Gastroesophageal sphincter (tissue), 4 donors: ENCODE data around the gene TSPAN13. TPM values are rescaled to one million over a fixed set of nuclear protein-coding genes. Genes with fewer than 3 reads are reported as not detected.

Experiments used
- ATAC-seq: fragments of 150-250 bp; one replicate; pipeline ENCODE4 v1.9.1; 2016; ENCODE audit warnings: mild to moderate bottlenecking, moderate library complexity
- H3K27ac ChIP-seq, 4 donors: fragments of 200-600 bp; sonication (generic) in 3 of 4; 1 replicate in 3 of 4; 2 replicates in 1 of 4; pipeline ENCODE4 v1.5.1; 2016 to 2019
- H3K27me3 ChIP-seq: fragments of 200-600 bp; sonication (generic); one replicate; pipeline ENCODE4 v1.5.1; 2019
- H3K36me3 ChIP-seq, 2 donors: fragments of 200-600 bp; sonication (generic); one replicate each; pipeline ENCODE4 v1.5.1; 2019; ENCODE audit warnings: control low read depth in 1 of 2
- H3K4me1 ChIP-seq, 3 donors: fragments of 200-600 bp; sonication (generic); 1 replicate in 2 of 3; 2 replicates in 1 of 3; pipeline ENCODE4 v1.5.1; 2016 to 2019; ENCODE audit warnings: control low read depth in 2 of 3
- H3K4me3 ChIP-seq, 2 donors: fragments of 200-600 bp; sonication (generic); one replicate each; pipeline ENCODE4 v1.5.1; 2019; ENCODE audit warnings: mild to moderate bottlenecking in 1 of 2, moderate library complexity in 1 of 2
- H3K9me3 ChIP-seq, 3 donors: fragments of 200-600 bp; sonication (generic); one replicate each; pipeline ENCODE4 v1.5.1; 2017 to 2019; ENCODE audit warnings: control low read depth in 2 of 3
- EP300 ChIP-seq: sonication (generic); formaldehyde crosslinking; IDR thresholded peaks from one replicate; pipeline ENCODE4 v1.6.1; 2017; ENCODE audit warnings: antibody characterized with exemption, mild to moderate bottlenecking
- POLR2A ChIP-seq, 2 donors: fragments of 450-650 bp; IDR thresholded peaks; one replicate each; pipeline ENCODE4 v1.6.1; 2017; ENCODE audit warnings: antibody characterized with exemption in 2 of 2, mild to moderate bottlenecking in 2 of 2, moderate library complexity in 1 of 2
- POLR2AphosphoS5 ChIP-seq: sonication (generic); formaldehyde crosslinking; IDR thresholded peaks from one replicate; pipeline ENCODE4 v1.6.1; 2017; ENCODE audit warnings: antibody characterized with exemption
- WGBS, 2 donors: methylation state at CpG; one replicate each; pipeline ENCODE4 v1.1.5; 2018; ENCODE audit warnings: low coverage in 1 of 2; 5-methylcytosine and 5-hydroxymethylcytosine counted together
- total RNA-seq, 4 donors: library from RNA; depleted of rRNA; stranded (reverse); fragments of >200 nt; gene quantifications; one replicate each; pipeline ENCODE4 v1.1.0, GENCODE V29; 2016
- TF ChIP-seq, protein P1 (sequence below), 4 experiments: fragments of 200-600 bp in 2 of 4; fragments of 450-650 bp in 2 of 4; sonication (generic) in 1 of 4; IDR thresholded peaks; one replicate each; pipeline ENCODE4 v1.5.1; 2017 to 2019; ENCODE audit warnings: antibody characterized with exemption in 4 of 4, mild to moderate bottlenecking in 2 of 4, moderate library complexity in 2 of 4

The TSPAN13 gene
- 10 to 100 TPM in 1 of 4 donors, 1 to 10 TPM in 3; 2.5 to 13.3 (median 6.4) TPM for total RNA-seq

DNA sequence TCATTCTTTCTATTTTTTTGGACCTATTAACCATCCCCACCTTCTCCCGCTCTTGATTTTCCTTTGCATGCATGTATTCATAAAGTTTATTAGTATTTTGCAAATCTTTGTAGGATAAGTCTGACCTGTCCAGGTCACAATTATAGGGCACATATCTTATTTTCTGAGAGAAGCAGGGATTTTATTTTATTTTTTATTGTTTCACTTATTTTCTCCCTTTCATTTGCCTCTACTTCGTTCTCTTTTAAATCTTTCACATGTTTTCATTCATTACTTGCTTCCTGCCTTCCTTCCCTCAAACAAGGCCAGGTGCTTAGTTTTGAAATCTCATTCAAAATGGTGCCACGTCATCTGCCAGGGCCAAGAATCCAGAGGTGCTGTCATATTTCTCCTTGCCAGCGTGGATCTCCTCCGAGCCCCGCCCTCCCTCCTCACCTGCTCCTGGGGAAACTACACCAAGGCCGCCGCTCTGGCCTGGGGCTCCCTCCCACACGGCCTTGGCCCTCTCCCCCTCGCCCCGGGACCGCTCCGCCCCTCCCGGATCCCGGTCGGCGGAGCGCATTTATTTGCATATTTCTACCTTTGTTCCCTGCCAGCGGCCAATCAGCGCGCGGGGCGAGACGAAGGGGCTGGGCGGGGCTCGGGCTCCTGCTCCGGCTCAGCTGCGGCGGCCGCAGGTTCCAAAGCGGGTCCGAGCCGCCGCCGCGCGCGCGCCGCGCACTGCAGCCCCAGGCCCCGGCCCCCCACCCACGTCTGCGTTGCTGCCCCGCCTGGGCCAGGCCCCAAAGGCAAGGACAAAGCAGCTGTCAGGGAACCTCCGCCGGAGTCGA, at the start of gene TSPAN13:
Gene TSPAN13 (plus strand): TSS at position 654 of the 830 bp plus-strand sequence. CDS start 213 bp downstream, outside the sequence.
- peak; percentile 57 for ATAC-seq
- no peaks in the 10 kb centered on the region for H3K9me3 ChIP-seq
- peaks cover 10% of the 10 kb centered on the region for H3K27me3 ChIP-seq
- peaks cover 0 to 17% (median 6%) of the 10 kb centered on the region in 3 donors for H3K4me1 ChIP-seq
- peak within 1 kb of the TSS; percentile 43 to 68 for H3K4me3 ChIP-seq
- H3K36me3 ChIP-seq, result no peaks in the 10 kb centered on the region
- TF ChIP-seq EP300 (no peak), POLR2AphosphoS5 (no peak), POLR2A (IDR thresholded peaks at IDR 0.05) (no peak)
- TF ChIP-seq, protein P1, sequence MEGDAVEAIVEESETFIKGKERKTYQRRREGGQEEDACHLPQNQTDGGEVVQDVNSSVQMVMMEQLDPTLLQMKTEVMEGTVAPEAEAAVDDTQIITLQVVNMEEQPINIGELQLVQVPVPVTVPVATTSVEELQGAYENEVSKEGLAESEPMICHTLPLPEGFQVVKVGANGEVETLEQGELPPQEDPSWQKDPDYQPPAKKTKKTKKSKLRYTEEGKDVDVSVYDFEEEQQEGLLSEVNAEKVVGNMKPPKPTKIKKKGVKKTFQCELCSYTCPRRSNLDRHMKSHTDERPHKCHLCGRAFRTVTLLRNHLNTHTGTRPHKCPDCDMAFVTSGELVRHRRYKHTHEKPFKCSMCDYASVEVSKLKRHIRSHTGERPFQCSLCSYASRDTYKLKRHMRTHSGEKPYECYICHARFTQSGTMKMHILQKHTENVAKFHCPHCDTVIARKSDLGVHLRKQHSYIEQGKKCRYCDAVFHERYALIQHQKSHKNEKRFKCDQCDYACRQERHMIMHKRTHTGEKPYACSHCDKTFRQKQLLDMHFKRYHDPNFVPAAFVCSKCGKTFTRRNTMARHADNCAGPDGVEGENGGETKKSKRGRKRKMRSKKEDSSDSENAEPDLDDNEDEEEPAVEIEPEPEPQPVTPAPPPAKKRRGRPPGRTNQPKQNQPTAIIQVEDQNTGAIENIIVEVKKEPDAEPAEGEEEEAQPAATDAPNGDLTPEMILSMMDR (IDR thresholded peaks at IDR 0.05), result no peak
- H3K27ac ChIP-seq, result peak within 1 kb of the TSS in 2 of 4 donors; percentile 35 to 65
- WGBS, 2 donors, result 53 to 92% methylated on average over 2 to 3 of the region's 48 CpGs

DNA sequence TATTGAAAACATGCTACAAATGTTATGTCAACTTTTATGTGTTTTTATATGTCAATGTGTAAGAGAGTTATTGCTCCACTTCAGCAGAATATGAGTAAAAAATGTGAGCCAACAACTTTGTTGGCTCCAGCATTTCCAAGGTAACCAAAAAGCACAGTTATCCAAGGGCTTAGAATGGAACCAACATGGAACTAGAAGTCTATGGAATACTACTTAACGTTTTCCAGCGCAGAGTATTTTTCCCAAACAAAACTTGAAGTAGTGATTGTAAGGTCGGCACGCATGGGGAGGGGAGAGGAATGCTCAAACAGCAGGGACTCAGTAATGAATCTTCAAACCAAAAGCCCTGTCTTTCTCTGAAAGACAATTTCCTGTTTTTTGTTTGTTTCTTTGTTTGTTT, 45.0 kb upstream of the TSPAN13 start:
- ATAC-seq, result no peak
- Histone ChIP-seq H3K9me3 (no peaks in the 10 kb centered on the region), H3K27me3 (no peaks in the 10 kb centered on the region), H3K36me3 (peaks cover 0 to 46% of the 10 kb centered on the region in 2 donors), H3K4me1 (no peaks in the 10 kb centered on the region), H3K4me3 (no peak overlapping the region), H3K27ac (no peak overlapping the region)
- 80 to 83% methylated on average over 4 of the region's 4 CpGs for WGBS, 2 donors
- TF ChIP-seq POLR2AphosphoS5 (no peak), POLR2A (IDR thresholded peaks at IDR 0.05) (no peak), EP300 (no peak)
- TF ChIP-seq, protein P1 (IDR thresholded peaks at IDR 0.05), result no peak

GRCh38 chr7:16708980-16709379, 44.6 kb upstream of the TSPAN13 start:
- no peak overlapping the region for H3K4me3 ChIP-seq
- 62 to 80% methylated on average over 1 to 3 of the region's 3 CpGs for WGBS, 2 donors
- peak; percentile 68 for ATAC-seq

GRCh38 chr7:16710651-16711050, 42.9 kb upstream of the TSPAN13 start:
- Histone ChIP-seq H3K27me3 (no peaks in the 10 kb centered on the region), H3K36me3 (peaks cover 0 to 30% of the 10 kb centered on the region in 2 donors), H3K4me3 (no peak overlapping the region), H3K27ac (no peak overlapping the region), H3K9me3 (no peaks in the 10 kb centered on the region), H3K4me1 (no peaks in the 10 kb centered on the region)
- 72 to 77% methylated on average over 4 of the region's 4 CpGs for WGBS, 2 donors
- TF ChIP-seq POLR2AphosphoS5 (no peak), POLR2A (IDR thresholded peaks at IDR 0.05) (no peak), EP300 (no peak)
- TF ChIP-seq, protein P1 (IDR thresholded peaks at IDR 0.05), result no peak
- no peak for ATAC-seq

More at GRCh38 chr7:16708980-16709379, 44.6 kb upstream of the TSPAN13 start:
- Histone ChIP-seq H3K36me3 (peaks cover 0 to 45% of the 10 kb centered on the region in 2 donors), H3K27ac (no peak overlapping the region), H3K9me3 (no peaks in the 10 kb centered on the region), H3K4me1 (no peaks in the 10 kb centered on the region), H3K27me3 (no peaks in the 10 kb centered on the region)
- TF ChIP-seq EP300, result no peak
- TF ChIP-seq POLR2AphosphoS5, result no peak
- no peak for TF ChIP-seq POLR2A (IDR thresholded peaks at IDR 0.05)
- TF ChIP-seq, protein P1 (IDR thresholded peaks at IDR 0.05), result no peak

DNA sequence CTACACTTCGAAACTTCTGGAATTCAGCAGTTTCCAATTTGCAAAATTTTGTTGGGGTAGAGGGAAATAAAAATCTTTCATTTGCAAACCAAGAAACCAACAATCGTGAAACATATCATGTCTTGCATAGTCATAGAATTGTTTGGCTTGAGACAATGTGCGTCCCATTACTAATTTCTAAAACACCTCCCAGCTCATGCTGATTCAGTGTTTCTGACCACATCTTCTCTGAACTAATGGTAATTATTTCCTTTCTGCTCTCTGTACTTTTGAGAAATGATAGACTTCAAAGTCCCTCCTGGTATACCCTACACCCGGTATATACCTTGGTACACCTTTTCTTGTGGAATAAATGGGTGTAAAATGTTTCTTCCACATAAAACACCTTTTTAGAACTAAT, 41.8 kb upstream of the TSPAN13 start:
- no peaks in the 10 kb centered on the region for H3K27me3 ChIP-seq
- H3K27ac ChIP-seq, result no peak overlapping the region
- WGBS, 2 donors, result 87 to 94% methylated on average over 4 of the region's 4 CpGs
- no peak for TF ChIP-seq POLR2AphosphoS5
- TF ChIP-seq POLR2A (IDR thresholded peaks at IDR 0.05), result no peak
- TF ChIP-seq, protein P1 (IDR thresholded peaks at IDR 0.05), result no peak
- TF ChIP-seq EP300, result no peak
- peaks cover 0 to 19% of the 10 kb centered on the region in 2 donors for H3K36me3 ChIP-seq
- H3K4me3 ChIP-seq, result no peak overlapping the region
- no peaks in the 10 kb centered on the region for H3K9me3 ChIP-seq
- no peaks in the 10 kb centered on the region for H3K4me1 ChIP-seq
- ATAC-seq, result no peak
